Colonic mucosa (tissue), 4 donors: ENCODE results near the gene ZSWIM1. TPM values are rescaled to one million over a fixed set of nuclear protein-coding genes. Genes with fewer than 3 reads are reported as not detected.

ENCODE experiments used
- DNase-seq: peaks from one replicate; pipeline ENCODE4 v3.0.0-alpha.2; 2020
- H3K27ac ChIP-seq: fragments of 200-600 bp; one replicate; pipeline ENCODE4 v1.8.0; 2021
- H3K27me3 ChIP-seq: fragments of 200-600 bp; one replicate; pipeline ENCODE4 v1.8.0; 2021
- H3K36me3 ChIP-seq: fragments of 200-600 bp; one replicate; pipeline ENCODE4 v1.8.0; 2021
- H3K4me1 ChIP-seq: fragments of 200-600 bp; one replicate; pipeline ENCODE4 v1.8.0; 2021; ENCODE audit warnings: mild to moderate bottlenecking
- H3K4me3 ChIP-seq: fragments of 200-600 bp; one replicate; pipeline ENCODE4 v1.8.0; 2021
- H3K9ac ChIP-seq, 2 donors: one replicate each; pipeline ENCODE4 v1.7.0; 2013; ENCODE audit warnings: control low read depth in 2 of 2, low read depth in 2 of 2, low read length in 2 of 2
- H3K9me3 ChIP-seq: fragments of 200-600 bp; one replicate; pipeline ENCODE4 v1.8.0; 2021
- intact Hi-C: fragments of 100-400 bp; cut with DNase I; formaldehyde crosslinking; loops from one replicate; pipeline ENCODE4 v1.14.1; 2022
- total RNA-seq, 2 donors: library from RNA; stranded (reverse); fragmentation: NEBNext Ultra II Directional in 1 of 2; extraction: Animal tissue kit (Norgen Biotek cat#: 25700) in 1 of 2; gene quantifications; one replicate each; pipeline ENCODE4 v1.2.1, GENCODE V29; 2021
- TF ChIP-seq, protein P1 (sequence below): fragments of 200-600 bp; IDR thresholded peaks from one replicate; pipeline ENCODE4 v1.8.0; 2022; ENCODE audit warnings: antibody characterized with exemption, mild to moderate bottlenecking
- donor health status: healthy.
- donor health status: DM: no; HTN: no; CAD: no.
- donor health status: DM: no; HTN: no; CAD: no.

ZSWIM1 gene
- total RNA-seq, 2 donors from 2014 or later: 13.3 to 13.4 TPM

DNA sequence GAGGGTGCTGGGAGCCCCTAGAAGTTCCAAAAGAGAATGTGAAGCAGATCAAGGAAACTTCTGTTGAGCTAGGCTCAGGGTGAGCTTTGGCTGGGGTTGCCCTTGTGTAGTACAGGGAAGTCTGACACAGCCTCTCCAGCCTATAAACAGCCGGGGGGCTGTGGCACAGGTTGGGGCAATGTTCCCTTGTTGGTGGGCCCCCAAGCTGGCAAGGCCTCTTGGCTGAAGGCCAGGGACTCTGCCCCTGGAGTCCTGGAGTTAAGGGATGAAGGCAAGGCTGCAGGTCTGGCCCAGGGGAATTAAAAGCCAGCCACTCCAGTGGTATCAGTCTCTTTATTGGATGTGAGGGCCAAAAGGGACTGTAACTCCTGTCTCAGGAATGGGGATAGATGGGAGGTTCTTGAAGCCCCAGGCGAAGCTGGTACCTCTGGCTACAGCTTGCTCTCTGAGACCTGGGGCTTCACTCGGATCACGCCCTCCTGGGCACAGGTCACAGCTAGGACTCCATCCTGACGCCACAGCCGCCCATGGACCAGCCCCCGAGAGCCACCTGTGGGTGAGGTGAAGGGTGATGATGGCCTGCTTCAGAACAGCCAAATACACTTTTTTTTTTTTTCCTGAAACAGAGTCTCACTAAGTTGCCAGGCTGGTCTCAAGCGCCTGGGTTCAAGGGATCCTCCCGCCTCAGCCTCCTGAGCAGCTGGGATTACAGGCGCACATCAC is 39.5 kb upstream of the ZSWIM1 start:
- Histone ChIP-seq H3K36me3 (peaks cover 3% of the 10 kb centered on the region), H3K4me3 (no peak overlapping the region), H3K27ac (no peak overlapping the region), H3K27me3 (no peaks in the 10 kb centered on the region), H3K9me3 (no peaks in the 10 kb centered on the region), H3K4me1 (no peaks in the 10 kb centered on the region), H3K9ac (no peak overlapping the region)
- TF ChIP-seq, protein P1, sequence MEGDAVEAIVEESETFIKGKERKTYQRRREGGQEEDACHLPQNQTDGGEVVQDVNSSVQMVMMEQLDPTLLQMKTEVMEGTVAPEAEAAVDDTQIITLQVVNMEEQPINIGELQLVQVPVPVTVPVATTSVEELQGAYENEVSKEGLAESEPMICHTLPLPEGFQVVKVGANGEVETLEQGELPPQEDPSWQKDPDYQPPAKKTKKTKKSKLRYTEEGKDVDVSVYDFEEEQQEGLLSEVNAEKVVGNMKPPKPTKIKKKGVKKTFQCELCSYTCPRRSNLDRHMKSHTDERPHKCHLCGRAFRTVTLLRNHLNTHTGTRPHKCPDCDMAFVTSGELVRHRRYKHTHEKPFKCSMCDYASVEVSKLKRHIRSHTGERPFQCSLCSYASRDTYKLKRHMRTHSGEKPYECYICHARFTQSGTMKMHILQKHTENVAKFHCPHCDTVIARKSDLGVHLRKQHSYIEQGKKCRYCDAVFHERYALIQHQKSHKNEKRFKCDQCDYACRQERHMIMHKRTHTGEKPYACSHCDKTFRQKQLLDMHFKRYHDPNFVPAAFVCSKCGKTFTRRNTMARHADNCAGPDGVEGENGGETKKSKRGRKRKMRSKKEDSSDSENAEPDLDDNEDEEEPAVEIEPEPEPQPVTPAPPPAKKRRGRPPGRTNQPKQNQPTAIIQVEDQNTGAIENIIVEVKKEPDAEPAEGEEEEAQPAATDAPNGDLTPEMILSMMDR: no peak
- intact Hi-C loops: no loop called here
- DNase-seq: no peak

- intact Hi-C loops: no loop called here
- TF ChIP-seq, protein P1: no peak
- H3K4me1 ChIP-seq: no peaks in the 10 kb centered on the region
- H3K27me3 ChIP-seq: no peaks in the 10 kb centered on the region
- peaks cover 3% of the 10 kb centered on the region for H3K36me3 ChIP-seq
- H3K4me3 ChIP-seq: no peak overlapping the region
- H3K9me3 ChIP-seq: no peaks in the 10 kb centered on the region
- H3K27ac ChIP-seq: peak overlapping the region; percentile 47
- H3K9ac ChIP-seq: no peak overlapping the region
- no peak for DNase-seq
Measured at GRCh38 chr20:45842169-45842812, 38.7 kb upstream of the ZSWIM1 start.

DNA sequence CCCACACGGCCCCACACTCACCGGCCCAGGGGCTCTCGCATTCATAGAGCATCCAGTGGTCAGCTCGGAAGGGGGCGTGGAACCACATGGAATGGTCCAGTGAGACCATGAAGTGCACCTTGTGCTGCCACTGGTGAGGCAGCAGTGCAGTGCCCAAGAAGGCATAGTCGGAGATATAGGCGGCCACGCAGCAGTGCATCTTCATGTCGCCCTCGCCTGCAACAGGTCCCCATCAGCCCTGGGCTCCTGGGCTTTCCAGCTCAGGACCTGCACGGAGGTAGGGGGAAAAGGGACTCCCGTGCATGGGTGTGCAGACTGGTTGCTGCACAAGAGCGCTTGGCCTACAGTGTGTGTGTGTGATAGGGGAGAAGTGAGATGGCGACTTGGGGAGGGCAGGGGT is 37.5 kb upstream of the ZSWIM1 start:
- no peak for DNase-seq
- H3K36me3 ChIP-seq: peaks cover 3% of the 10 kb centered on the region
- H3K4me3 ChIP-seq: no peak overlapping the region
- no peaks in the 10 kb centered on the region for H3K4me1 ChIP-seq
- H3K9ac ChIP-seq: no peak overlapping the region
- no peaks in the 10 kb centered on the region for H3K27me3 ChIP-seq
- no peaks in the 10 kb centered on the region for H3K9me3 ChIP-seq
- intact Hi-C loops: no loop called here
- H3K27ac ChIP-seq: no peak overlapping the region
- TF ChIP-seq, protein P1: no peak

GRCh38 chr20:45845452-45845851 is 35.6 kb upstream of the ZSWIM1 start:
- H3K36me3 ChIP-seq: peaks cover 3% of the 10 kb centered on the region
- H3K9me3 ChIP-seq: no peaks in the 10 kb centered on the region
- no peaks in the 10 kb centered on the region for H3K4me1 ChIP-seq
- no peak overlapping the region for H3K4me3 ChIP-seq
- TF ChIP-seq, protein P1: no peak
- no peak overlapping the region for H3K9ac ChIP-seq
- no peaks in the 10 kb centered on the region for H3K27me3 ChIP-seq
- H3K27ac ChIP-seq: no peak overlapping the region
- intact Hi-C loops: no loop called here
- DNase-seq: no peak

DNA sequence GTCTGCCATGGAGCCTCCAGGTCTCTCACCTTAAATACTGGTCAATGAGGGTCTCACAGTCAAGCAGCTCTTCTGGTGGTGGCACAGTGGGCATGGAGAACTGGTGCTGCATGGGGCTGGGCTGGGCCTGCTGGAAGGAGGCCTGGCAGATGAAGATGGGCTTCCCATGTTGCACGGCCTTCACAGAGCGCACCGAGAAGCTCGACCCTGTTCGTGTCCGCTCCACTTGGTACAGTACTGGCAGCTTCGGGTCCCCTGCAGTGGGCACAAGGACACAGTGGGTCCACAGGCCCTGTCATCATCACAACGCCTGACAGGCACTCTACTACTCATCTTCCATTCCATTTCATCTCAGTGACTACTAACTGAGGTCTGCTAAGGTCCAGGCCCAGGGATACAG is 32.6 kb upstream of the ZSWIM1 start:
- H3K9me3 ChIP-seq: no peaks in the 10 kb centered on the region
- H3K4me1 ChIP-seq: no peaks in the 10 kb centered on the region
- H3K36me3 ChIP-seq: peaks cover 3% of the 10 kb centered on the region
- H3K27me3 ChIP-seq: no peaks in the 10 kb centered on the region
- no peak overlapping the region for H3K9ac ChIP-seq
- H3K27ac ChIP-seq: no peak overlapping the region
- H3K4me3 ChIP-seq: no peak overlapping the region
- TF ChIP-seq, protein P1: no peak
- DNase-seq: no peak
- intact Hi-C loops: no loop called here
